GM12891 (cell line): ENCODE results near the gene NFKBIA.
"Not testable (repeated sequence)": the region's sequence is repeated elsewhere in the genome, so short reads cannot be mapped to it uniquely, and the experiment has no call there.

ENCODE experiments used
- DNase-seq: peaks from one replicate; pipeline ENCODE4 v3.0.0; 2011; ENCODE audit warnings: low spot score; ENCODE audit not compliant: insufficient read length
- FAIRE-seq: peaks from 2 replicates; lab custom pipeline; 2011; peaks lifted over from hg19 to GRCh38; lab: Jason Lieb, UNC
- PAX5 ChIP-seq: IDR thresholded peaks from 2 replicates; pipeline ENCODE4 v1.6.1; 2011; ENCODE audit warnings: low read length, moderate library complexity, mild to moderate bottlenecking; ENCODE audit not compliant: insufficient read depth, severe bottlenecking
- POLR2A ChIP-seq: IDR thresholded peaks from 2 replicates; pipeline ENCODE4 v1.6.1; 2011; ENCODE audit warnings: low read depth, low read length, control low read depth
- POLR2AphosphoS5 ChIP-seq: IDR thresholded peaks from 2 replicates; pipeline ENCODE4 v1.6.1; 2011; ENCODE audit warnings: low read depth, low read length, control low read depth
- POU2F2 ChIP-seq: IDR thresholded peaks from 2 replicates; pipeline ENCODE4 v1.6.1; 2011; ENCODE audit warnings: low read depth, mild to moderate bottlenecking, control low read depth, low read length, moderate library complexity
- SPI1 ChIP-seq: IDR thresholded peaks from 2 replicates; pipeline ENCODE4 v1.6.1; 2011; ENCODE audit warnings: low read depth, low read length, control low read depth
- TAF1 ChIP-seq: IDR thresholded peaks from 2 replicates; pipeline ENCODE4 v1.6.1; 2011; ENCODE audit warnings: low read depth, low read length, control low read depth

NFKBIA gene

GRCh38 chr14:35385042-35385839 lies 19.3 kb downstream of the NFKBIA start:
- FAIRE-seq = no peak

GRCh38 chr14:35384455-35385041 lies 20.0 kb downstream of the NFKBIA start:
- DNase-seq (no peak), FAIRE-seq (no peak)
- TF ChIP-seq SPI1 (no peak), PAX5 (no peak)

More at GRCh38 chr14:35385042-35385839, 19.3 kb downstream of the NFKBIA start:
- DNase-seq = no peak
- no peak for TF ChIP-seq POLR2AphosphoS5
- no peak for TF ChIP-seq TAF1
- no peak for TF ChIP-seq POU2F2
- no peak for TF ChIP-seq PAX5
- TF ChIP-seq SPI1 = no peak
- no peak for TF ChIP-seq POLR2A

DNA sequence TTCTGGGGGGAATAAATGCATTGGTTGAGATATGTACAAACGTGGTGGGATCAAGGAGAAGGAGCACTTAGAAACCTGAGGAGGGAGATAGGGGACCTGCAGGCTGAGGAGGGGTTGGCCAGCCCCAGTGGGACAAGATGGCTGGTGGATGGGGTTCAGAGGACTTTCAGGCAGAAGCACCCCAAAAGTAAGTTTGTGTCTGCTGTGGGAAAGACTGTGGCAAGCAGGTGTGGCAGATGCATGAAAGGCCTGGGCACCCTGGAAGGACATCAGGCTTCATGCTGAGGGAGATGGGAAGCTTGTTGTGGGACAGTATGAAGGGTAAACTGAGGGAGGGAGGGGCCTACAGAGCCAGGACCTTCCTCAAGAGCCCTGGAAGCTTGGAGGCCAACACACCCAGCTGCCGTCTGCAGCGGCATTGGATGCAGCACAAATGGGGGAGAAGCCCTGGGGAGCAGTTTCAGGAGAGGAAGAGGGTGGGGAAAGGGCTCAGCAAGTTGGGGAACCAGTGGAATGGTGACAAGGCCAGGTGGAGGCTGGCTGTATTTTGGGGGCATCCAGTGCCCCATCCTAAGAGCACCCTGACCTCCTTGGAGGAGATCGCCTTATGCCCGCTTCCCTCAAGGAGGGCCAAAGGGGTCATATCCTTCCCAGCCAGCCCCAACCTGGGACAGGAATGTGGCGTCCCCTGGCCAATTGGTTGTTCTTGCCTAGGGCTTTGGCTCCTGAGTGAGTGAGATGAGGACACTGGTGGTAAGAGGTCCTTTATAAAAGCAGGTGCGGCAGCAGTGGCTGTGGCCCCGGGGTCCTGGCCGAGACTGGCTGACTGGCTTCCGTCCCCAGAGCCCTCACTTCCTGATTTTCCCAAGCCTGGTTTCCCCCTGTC lies 20.7 kb downstream of the NFKBIA start:
- no peak for FAIRE-seq
- TF ChIP-seq POLR2A (no peak), SPI1 (no peak), PAX5 (no peak), POLR2AphosphoS5 (no peak), TAF1 (no peak), POU2F2 (no peak)
- DNase-seq = no peak

DNA sequence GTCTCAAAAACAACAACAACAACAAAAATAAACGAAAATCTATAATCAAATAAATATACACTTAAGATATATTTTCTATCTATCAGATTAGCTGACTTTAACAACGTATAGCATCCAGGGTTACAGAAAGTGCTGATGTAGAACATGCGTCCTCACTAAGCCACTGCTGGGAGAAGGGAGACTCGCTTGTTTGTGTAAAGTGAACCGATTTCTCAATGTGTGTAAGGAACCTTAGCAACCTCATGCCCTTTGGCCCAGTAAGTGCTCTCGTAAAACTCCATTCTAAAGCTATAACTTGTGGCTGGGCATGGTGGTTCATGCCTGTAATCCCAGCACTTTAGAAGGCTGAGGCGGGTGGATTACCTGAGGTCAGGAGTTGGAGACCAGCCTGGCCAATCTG lies 23.8 kb downstream of the NFKBIA start:
- no peak for TF ChIP-seq POU2F2
- TF ChIP-seq TAF1 = no peak
- TF ChIP-seq PAX5 = no peak
- no peak for TF ChIP-seq POLR2A
- FAIRE-seq (no peak), DNase-seq (no peak)

- FAIRE-seq, DNase-seq: not testable (repeated sequence)
Measured at GRCh38 chr14:35379234-35379933, 25.2 kb downstream of the NFKBIA start.

DNA sequence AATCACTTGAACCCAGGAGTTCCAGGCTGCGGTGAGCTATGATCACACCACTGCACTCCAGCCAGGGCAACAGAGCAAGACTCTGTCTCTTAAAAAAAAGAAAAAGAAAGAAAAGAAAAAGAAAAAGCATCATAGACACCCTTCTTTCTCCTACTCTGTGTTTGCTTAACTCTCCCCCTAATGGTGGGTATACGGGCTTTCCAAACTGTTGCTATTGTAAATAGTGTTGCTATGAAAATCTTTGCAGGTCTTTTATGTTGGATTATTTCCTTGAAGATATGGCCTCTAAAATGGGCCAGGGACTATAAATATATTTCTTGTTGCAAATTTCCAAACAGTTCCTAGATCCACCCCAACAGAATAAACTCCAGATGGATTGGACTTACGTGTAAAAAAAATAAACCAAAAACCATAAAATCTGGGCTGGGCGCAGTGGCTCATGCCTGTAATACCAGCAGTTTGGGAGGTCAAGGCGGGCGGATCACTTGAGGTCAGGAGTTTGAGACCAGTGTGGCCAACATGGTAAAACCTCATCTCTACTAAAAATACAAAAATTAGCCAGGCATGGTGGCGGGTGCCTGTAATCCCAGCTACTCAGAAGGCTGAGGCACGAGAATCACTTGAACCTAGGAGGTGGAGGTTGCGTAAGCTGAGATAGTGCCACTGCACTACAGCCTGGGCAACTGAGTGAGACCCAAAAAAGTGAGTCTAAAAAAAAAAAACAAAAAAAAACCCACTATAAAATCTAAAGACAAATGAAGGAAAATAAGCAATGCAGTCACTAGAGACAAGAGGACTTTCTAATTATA lies 25.9 kb downstream of the NFKBIA start:
- TF ChIP-seq POU2F2 (no peak), PAX5 (no peak), POLR2AphosphoS5 (no peak), POLR2A (no peak), TAF1 (no peak), SPI1 (no peak)
- DNase-seq = no peak
- FAIRE-seq = no peak

DNA sequence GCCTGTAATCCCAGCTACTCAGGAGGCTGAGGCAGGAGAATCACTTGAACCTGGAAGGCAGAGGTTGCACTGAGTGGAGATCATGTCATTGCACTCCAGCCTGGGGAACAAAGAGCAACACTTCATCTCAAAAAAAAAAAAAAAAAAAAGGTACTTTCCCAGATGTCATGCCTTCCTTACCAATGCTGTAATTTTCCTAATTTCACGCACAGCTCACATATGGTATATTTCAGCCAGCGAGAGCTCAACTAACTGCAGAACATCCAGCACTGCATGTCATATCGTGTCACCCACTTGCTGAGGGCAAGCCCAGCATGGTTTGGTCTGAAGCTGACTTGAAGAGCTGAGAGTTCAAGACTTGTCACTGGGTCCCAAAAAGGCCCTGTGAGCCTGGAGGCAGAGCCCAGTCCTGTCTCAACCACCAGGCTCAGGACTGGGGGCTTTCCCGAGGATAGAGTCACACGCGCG lies 29.0 kb downstream of the NFKBIA start:
- no peak for TF ChIP-seq PAX5
- no peak for TF ChIP-seq POLR2A
- TF ChIP-seq TAF1 = no peak
- TF ChIP-seq SPI1 = no peak
- TF ChIP-seq POU2F2 = no peak; the same call in 1 of the 2 replicates
- no peak for TF ChIP-seq POLR2AphosphoS5
- FAIRE-seq = no peak
- DNase-seq = no peak

- DNase-seq (no peak), FAIRE-seq (no peak)
- TF ChIP-seq POLR2AphosphoS5 = no peak
- TF ChIP-seq SPI1 = no peak
- no peak for TF ChIP-seq TAF1
- no peak for TF ChIP-seq PAX5
- TF ChIP-seq POU2F2 = no peak
- no peak for TF ChIP-seq POLR2A
Measured at GRCh38 chr14:35374263-35374712, 30.3 kb downstream of the NFKBIA start.

GRCh38 chr14:35373208-35373607 lies 31.3 kb downstream of the NFKBIA start:
- DNase-seq, FAIRE-seq: not testable (repeated sequence)
